ENCODE measurements around the gene RBFOX2.
"Not testable (repeated sequence)": the region's sequence is repeated elsewhere in the genome, so short reads cannot be mapped to it uniquely, and the experiment has no call there.

RBFOX2 gene

DNA sequence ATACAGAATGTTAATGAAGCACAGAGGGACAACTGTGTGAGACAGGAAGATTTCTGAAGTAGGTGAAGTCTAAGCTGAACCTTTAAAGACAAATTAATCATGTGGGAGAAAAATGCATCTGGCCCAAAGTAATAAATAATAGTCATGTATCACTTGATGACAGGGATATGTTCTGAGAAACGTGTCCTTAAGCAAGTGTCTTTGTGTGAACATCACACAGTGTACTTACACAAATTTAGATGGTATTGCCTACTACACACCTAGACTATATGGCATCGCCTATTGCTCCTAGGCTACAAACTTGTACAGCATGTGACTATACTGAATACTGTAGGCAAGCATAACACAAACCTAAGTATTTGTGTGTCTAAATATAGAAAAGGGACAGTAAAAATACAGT is 198.3 kb downstream of the RBFOX2 start:
- DNase-seq (ENCODE audit: low read depth): no peak

- DNase-seq (ENCODE audit: low read depth): no peak
Observed at GRCh38 chr22:35824256-35824655, 204.4 kb downstream of the RBFOX2 start.

DNA sequence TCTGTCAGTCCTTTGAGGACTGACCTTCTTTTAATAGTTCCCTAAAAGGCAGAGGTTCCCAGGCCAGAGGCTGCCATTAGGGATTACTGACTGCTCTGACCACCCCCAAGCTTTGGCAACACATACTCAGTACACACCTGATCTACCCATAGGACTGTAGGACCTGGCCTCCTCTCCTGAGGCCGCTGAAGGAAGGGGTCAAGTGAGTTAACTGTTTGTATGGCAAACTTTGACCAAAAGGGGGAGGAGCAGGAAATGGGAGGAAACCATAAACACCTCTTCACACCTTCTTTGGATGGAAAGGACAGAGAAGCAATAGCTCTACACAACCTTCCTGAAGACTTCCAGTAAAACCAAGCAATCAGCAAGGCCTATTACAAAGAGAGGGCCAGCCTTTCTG is 207.0 kb downstream of the RBFOX2 start:
- DNase-seq (ENCODE audit: low read depth): no peak

DNA sequence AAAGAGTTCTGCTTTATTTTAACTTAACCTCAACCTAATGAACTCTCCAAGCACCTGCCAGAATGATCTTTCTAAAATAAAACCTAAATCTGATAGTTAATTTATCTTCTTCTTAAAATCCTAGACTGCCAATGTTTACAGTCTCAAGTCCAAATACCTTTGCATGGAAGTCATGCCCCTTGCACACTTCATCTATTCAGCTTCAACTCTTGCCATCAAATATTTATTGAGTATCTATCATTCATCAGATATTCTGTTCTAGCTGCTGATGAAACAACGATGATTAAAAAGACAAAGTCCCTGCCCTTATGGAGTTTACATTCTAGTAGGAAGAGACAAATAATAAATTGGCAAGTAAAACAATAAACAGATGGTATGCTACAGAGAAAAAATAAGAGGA is 209.2 kb downstream of the RBFOX2 start:
- DNase-seq (ENCODE audit: low read depth): no peak

DNA sequence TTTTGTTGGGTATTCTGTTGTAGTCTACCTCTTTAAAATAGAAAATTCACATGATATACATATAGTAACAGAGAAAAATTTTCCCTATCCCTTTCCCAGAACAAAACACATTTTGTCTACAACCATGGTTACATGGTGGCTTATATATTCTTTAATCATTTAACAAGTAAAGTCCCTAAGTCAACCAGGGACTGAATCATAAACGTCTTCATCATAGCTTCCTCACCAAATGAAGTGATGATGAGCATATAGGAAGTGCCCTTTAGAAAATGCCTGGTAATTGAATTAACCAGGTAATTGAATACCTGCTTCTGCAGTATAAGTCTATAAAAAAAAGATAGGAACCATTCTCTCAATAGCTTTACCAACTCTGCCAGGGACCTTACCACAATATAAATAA is 209.7 kb downstream of the RBFOX2 start:
- no peak for DNase-seq (ENCODE audit: low read depth)

- DNase-seq (ENCODE audit: low read depth): no peak
Observed at GRCh38 chr22:35812600-35812999, 216.0 kb downstream of the RBFOX2 start.

GRCh38 chr22:35811670-35812069 is 217.0 kb downstream of the RBFOX2 start:
- no peak for DNase-seq (ENCODE audit: low read depth)

DNA sequence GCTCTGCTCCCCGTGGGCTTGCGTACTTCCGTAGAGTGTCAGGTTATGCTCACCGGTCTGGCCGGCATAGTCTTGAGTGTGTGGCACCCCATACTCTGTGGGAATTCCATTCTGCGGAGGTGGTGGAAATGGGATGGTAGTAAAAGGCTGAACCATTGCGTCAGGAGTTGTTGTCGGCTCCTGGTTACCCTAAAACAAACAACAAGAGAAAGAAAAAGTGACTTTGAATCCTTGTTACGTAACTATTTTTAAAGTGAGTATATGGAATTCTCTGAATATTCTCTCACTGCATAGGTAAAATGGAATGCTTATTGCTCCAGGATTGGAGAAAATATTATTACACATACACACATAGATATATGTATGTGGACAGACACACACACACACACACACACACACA is 218.8 kb downstream of the RBFOX2 start:
- no peak for DNase-seq (ENCODE audit: low read depth)

GRCh38 chr22:35808377-35808776 is 220.2 kb downstream of the RBFOX2 start:
- no peak for DNase-seq (ENCODE audit: low read depth)

GRCh38 chr22:35806668-35807067 is 222.0 kb downstream of the RBFOX2 start:
- not testable (repeated sequence) for DNase-seq (ENCODE audit: low read depth)

GRCh38 chr22:35805466-35805865 is 223.2 kb downstream of the RBFOX2 start:
- DNase-seq (ENCODE audit: low read depth): no peak

- no peak for DNase-seq (ENCODE audit: low read depth)
Observed at GRCh38 chr22:35804421-35804820, 224.2 kb downstream of the RBFOX2 start.

DNA sequence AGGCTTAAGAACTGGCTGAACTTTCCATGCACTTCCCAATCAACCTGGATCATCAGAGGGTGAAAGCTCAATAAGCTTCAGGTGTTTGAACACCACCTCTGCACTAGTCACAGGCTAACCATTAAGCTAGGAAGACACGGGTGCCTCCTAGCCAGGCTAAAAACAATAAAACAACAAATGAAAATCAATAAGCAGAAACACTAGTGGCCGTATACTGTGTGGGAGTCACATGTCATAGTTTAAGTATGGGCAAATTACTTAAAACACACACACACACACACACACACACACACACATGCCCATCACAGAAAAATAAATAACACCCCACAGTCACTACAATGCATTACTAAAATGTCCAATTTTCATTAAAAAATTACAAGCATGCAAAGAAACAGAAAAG is 225.7 kb downstream of the RBFOX2 start:
- no peak for DNase-seq (ENCODE audit: low read depth)

GRCh38 chr22:35801301-35801700 is 227.3 kb downstream of the RBFOX2 start:
- not testable (repeated sequence) for DNase-seq (ENCODE audit: low read depth)

- no peak for DNase-seq (ENCODE audit: low read depth)
Observed at GRCh38 chr22:35799150-35799549, 229.5 kb downstream of the RBFOX2 start.

DNA sequence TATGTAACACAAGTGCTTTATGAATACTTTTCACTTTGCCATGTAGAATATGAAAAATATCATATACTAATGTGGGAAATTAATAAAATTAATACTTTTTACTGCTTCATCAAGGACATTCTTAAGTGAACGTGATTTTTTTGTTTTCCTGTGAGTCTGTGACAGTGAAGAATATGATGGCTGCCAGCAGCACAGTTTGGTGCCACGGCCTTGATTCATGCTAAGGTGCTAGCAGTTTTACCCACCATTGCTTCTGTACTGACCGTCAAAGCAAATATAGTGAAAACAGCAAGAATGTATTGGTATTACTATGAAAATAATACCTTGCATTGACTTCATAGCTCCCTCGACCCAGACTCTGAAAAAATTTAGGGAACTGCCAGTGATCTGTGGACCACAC is 231.2 kb downstream of the RBFOX2 start:
- no peak for DNase-seq (ENCODE audit: low read depth)

- no peak for DNase-seq (ENCODE audit: low read depth)
Observed at GRCh38 chr22:35795476-35795875, 233.1 kb downstream of the RBFOX2 start.

GRCh38 chr22:35792506-35792905 is 236.1 kb downstream of the RBFOX2 start:
- no peak for DNase-seq (ENCODE audit: low read depth)

GRCh38 chr22:35791788-35792187 is 236.8 kb downstream of the RBFOX2 start:
- DNase-seq (ENCODE audit: low read depth): not testable (repeated sequence)

DNA sequence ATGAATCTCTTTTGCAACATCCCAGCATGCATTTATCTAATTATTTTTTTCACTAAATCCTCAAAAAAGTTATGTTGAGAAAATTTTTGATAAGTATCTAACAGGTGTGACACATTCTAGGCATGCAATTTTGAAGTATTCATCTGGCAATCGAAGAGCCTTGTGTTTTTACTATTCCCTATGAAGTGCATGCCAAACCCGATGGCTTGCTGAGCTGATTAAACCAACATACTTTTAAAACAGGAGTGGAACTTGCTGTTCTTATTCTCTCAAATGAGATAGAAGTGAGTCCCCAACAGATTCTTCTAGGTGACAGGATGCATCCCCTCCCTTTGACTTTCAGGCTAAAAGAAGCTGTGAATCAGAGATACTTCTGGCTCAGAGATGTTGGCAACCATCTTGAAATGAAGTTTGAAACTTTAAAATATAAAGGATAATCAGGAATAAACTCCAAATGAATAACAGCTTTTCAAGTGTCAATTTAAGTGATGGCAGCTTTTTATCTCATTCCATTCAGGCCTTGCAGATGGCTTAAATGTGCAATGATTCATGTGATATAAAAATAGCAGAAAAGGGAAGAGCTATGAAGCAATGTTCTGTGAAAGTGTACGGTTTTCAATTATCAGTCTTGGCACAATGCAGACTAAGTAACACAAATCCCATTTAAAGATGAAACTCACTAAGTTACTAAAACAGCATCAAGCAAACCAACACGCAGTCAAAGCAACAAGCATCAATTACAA is 243.3 kb downstream of the RBFOX2 start:
- DNase-seq (ENCODE audit: low read depth): no peak

GRCh38 chr22:35784633-35785032 is 244.0 kb downstream of the RBFOX2 start:
- no peak for DNase-seq (ENCODE audit: low read depth)

GRCh38 chr22:35783943-35784614 is 244.5 kb downstream of the RBFOX2 start:
- DNase-seq (ENCODE audit: low read depth): no peak

DNA sequence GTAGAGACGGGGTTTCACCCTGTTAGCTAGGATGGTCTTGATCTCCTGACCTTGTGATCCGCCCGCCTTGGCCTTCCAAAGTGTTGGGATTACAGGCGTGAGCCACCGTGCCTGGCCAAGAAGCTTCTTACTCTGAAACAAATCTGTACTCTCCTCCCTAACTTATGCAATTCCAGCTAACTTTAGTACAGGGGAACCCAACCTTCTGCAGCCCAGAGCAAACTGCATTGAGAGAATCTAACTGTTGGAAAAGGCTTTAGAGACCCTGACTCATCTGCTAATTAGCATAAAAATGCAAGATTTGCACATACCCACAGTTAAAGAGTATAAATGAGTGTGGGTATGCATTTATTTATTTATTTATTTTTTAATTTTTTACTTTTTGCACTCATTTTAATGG is 246.1 kb downstream of the RBFOX2 start:
- no peak for DNase-seq (ENCODE audit: low read depth)

- no peak for DNase-seq (ENCODE audit: low read depth)
Observed at GRCh38 chr22:35781898-35782297, 246.7 kb downstream of the RBFOX2 start.
